ENCODE data around the gene ZBTB24.

ZBTB24 gene

DNA sequence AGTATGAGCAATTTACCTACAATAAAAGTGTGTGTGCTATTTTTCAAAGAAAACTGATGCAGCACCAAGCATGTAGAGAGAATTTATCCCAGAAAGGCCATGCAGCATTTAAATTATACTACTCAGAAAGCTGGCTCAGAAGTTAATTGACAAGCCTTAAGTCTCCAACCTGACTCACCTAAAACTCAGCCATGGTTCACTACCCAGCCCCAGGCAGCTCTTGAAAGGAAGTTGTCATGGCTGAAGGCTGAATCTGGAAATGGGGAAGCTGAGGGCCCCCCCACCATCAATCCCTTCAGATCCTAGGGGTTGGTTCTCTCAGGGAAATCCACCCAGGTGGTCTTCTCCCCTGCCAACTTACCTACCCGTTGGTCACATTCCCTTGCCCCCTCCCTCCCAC, 62.3 kb downstream of the ZBTB24 start:
- DNase-seq (ENCODE audit: low spot score): no peak

GRCh38 chr6:109417646-109418045, 65.4 kb downstream of the ZBTB24 start:
- DNase-seq (ENCODE audit: low spot score): no peak

Data from RKO (cell line).